HG03108 (cell line): ENCODE results near the gene TRIP4.
"Not testable (repeated sequence)": the region's sequence is repeated elsewhere in the genome, so short reads cannot be mapped to it uniquely, and the experiment has no call there.

Experiments
- ATAC-seq: cut with Tn5 transposase; IDR thresholded peaks from one replicate; pipeline ENCODE4 v1.9.1; 2021; ENCODE audit warnings: moderate library complexity; ENCODE audit not compliant: unreplicated experiment

Gene TRIP4

DNA sequence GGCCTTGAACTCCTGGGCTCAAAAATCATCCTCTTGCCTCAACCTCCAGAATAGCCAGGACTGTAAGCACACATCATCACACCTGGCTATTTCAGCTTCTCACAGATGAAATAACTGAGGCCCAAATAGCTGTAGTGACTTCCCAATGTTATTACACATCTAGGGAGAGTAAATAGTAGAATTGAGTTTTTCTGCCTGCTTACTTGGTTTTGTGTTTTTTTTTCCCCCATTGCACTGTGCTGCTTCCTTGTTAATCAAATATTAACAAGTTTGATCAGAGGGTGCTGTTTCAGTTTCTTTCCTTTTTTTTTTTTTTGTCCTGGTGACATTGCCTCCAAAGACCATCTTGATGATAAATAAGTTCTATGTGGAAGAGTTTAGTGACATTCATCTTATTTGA is 96.1 kb downstream of the TRIP4 start:
- no peak for ATAC-seq

- no peak for ATAC-seq
Measured at GRCh38 chr15:64485796-64486195, 98.2 kb downstream of the TRIP4 start.

DNA sequence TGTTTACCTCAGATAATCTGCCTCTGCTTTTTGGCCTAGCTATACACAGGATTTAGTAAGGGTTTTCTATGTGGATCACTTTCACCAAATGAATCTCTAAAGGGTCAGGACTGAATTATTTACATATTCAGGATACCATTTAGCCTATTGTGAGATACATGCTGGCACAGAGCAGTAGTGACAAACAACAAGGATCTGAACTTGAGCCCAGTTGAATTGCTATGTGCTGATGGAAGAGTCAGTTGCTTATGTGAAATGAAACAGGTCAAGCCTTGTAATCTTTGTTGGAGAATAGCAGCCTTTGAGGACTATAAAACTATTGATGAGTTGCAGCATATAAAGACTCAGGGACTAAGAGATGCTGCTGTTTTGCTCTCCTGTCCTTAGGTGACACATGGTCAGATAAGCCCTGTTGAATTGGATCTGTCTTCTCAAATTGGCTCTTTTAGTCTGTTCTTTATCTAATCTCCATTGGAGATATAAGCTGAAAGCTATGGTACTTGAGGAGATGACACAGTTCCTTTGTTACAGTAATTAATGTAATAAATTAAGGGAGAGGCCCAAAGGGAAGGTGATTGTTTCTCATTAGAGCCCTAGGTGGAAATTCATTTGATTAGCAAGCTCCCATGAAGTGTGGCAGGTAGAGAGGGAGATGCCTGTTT is 103.1 kb downstream of the TRIP4 start:
- no peak for ATAC-seq

DNA sequence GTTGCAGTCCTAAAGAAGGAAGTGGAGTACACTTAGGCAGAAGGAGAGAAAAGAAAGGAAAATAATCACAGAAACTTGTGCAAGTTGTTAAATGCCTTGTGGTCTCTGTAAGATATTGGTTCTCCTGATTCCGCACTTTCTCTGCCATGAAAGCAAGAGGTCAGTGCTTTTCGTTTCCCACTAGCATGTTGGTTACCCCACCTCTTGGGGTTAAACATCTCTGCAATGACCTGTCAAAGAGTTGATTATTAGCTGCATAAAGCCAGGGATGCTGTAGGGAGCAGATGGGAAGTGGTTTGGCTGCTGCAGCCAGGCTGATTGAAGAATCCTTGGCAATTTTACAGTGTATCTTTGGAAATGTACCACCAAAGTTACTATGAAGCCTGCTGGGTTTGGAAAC is 106.0 kb downstream of the TRIP4 start:
- ATAC-seq, result no peak

- ATAC-seq, result not testable (repeated sequence)
Measured at GRCh38 chr15:64495968-64496367, 108.3 kb downstream of the TRIP4 start.

DNA sequence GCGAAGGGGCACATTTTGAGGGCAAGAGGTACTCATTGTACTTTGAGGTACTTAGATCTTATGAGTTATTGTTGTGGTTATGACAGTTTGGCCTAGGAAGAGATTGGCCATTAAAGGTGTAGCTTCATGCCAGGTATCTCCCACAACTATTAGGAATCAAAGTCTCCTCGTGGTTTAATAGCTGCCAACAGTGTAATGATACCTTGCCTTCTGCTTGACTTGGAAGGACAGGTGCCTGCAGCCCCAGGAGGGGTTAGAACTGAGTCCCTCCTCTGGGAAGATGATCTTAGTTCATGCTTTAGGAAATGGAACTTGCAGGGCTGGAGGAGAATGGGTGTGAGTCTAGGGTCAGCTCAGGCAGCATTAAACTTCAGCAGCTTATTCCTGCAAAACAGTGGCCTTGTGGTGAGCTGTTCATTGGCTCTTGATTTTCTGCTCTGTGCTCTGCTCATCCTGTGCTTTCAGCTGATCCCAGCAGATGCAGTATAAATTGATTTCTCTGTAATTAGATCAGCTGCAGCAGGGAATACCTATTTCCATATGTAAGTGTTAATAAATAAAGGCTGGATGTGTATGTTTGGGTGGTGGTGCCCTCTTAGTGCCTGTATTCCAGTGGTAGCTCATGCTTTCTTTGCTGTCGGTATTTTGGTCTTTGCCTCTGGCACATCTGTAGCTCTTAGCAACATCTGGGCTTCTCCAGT is 113.2 kb downstream of the TRIP4 start:
- no peak for ATAC-seq

- ATAC-seq, result no peak
Measured at GRCh38 chr15:64501396-64501715, 113.7 kb downstream of the TRIP4 start.

DNA sequence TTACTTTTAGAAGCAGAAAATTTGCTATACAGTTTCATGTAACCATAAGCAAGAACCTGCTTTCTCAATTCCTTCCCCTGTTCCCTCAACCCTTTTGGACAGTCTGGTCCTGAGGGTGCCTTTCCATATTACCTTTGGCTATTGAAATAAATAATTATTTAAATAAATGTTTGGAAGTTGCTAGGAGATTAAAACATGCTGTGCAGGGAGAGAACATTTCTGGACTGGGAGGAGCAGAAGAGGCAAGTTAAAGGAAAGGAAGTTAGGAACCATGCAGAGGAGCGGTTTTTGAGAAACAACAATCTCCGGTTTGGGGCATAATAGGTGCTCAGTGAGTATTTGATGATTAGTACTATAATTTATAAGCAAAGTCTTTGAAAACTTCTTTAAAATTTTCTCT is 114.5 kb downstream of the TRIP4 start:
- ATAC-seq, result no peak

- no peak for ATAC-seq
Measured at GRCh38 chr15:64502551-64502950, 114.9 kb downstream of the TRIP4 start.

DNA sequence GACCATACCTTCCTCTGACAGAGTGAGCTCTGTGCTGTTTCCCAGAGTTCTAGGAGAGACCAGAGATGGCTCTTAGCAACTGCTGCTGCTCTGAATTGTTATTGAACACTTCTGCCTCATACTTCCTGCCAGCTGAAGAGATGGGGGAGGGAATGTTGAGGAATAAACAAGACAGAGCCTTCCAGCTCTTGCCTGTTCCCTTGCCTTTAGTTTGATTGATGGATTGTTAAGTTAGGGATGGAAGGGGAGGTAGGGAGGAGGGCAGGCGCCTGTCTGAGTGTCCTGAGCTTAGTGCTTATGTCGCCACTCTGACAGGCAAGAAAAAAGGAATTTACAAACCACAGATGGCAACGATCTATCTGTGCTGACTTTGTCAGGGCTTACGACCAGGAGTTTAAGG is 115.6 kb downstream of the TRIP4 start:
- no peak for ATAC-seq

GRCh38 chr15:64503640-64504039 is 116.0 kb downstream of the TRIP4 start:
- no peak for ATAC-seq
